B cell (primary cell): ENCODE results near the gene MEF2C. TPM values are rescaled to one million over a fixed set of nuclear protein-coding genes. Genes with fewer than 3 reads are reported as not detected.

Experiments used
- ATAC-seq: fragments of 200-7000 bp; cut with Tn5 transposase; one replicate; pipeline ENCODE4 v1.10.0; 2021; ENCODE audit warnings: low read depth, mild to moderate bottlenecking, moderate number of reproducible peaks, moderate library complexity
- CTCF ChIA-PET: fragments of 350-600 bp; sonication (Branson Sonifier 250); formaldehyde crosslinking; loops from one replicate; lab custom pipeline; 2021; ENCODE audit warnings: antibody characterized with exemption, inconsistent platforms; lab: Charles Lee
- POLR2A ChIA-PET: fragments of 350-600 bp; sonication (Branson Sonifier 250); formaldehyde crosslinking; loops from one replicate; lab custom pipeline; 2021; ENCODE audit warnings: antibody characterized with exemption; lab: Charles Lee
- DNase-seq: peaks from one replicate; pipeline ENCODE4 v3.0.0; 2013
- H2AFZ ChIP-seq: 2 replicates; pipeline ENCODE4 v1.6.1; 2012; ENCODE audit warnings: mild to moderate bottlenecking, low read depth, low read length; ENCODE audit not compliant: insufficient read depth, poor library complexity, severe bottlenecking
- H3K27ac ChIP-seq, 2 donors: 1 replicate in 1 of 2; 2 replicates in 1 of 2; pipeline ENCODE4 v1.5.1; 2012 to 2013; ENCODE audit warnings: low read length in 2 of 2, mild to moderate bottlenecking in 2 of 2, moderate library complexity in 1 of 2
- H3K27me3 ChIP-seq, 4 experiments: fragments of 200-600 bp in 1 of 4; sonication (generic) in 1 of 4; replicated peaks in 1 of 4; 1 replicate in 2 of 4; 2 replicates in 2 of 4; pipeline versions ENCODE4 v1.6.1 to v1.7.0; 2013 to 2016; ENCODE audit warnings: low read length in 3 of 4, mild to moderate bottlenecking in 2 of 4, mixed read lengths in 1 of 4, moderate library complexity in 1 of 4; ENCODE audit not compliant: insufficient read depth in 4 of 4, control insufficient read depth in 3 of 4; ENCODE audit errors: control extremely low read depth in 1 of 4
- H3K36me3 ChIP-seq, 2 experiments: replicated peaks in 1 of 2; 1 replicate in 1 of 2; 2 replicates in 1 of 2; pipeline versions ENCODE4 v1.6.1 to v1.7.1; 2013; ENCODE audit warnings: low read length in 1 of 2; ENCODE audit not compliant: insufficient read depth in 2 of 2, control insufficient read depth in 1 of 2; ENCODE audit errors: control extremely low read depth in 1 of 2, extremely low read depth in 1 of 2
- H3K4me1 ChIP-seq, 2 donors: fragments of 200-600 bp in 1 of 2; sonication (generic) in 1 of 2; 1 replicate in 1 of 2; 2 replicates in 1 of 2; pipeline versions ENCODE4 v1.5.1 to v1.6.1; 2013 to 2017; ENCODE audit warnings: low read length in 2 of 2; ENCODE audit not compliant: control insufficient read depth in 2 of 2, insufficient read depth in 2 of 2
- H3K4me2 ChIP-seq: replicated peaks from 2 replicates; pipeline ENCODE3; 2012; ENCODE audit warnings: mild to moderate bottlenecking, low read depth, low read length; ENCODE audit not compliant: poor library complexity, severe bottlenecking
- H3K4me3 ChIP-seq, 5 experiments: fragments of 200-600 bp in 1 of 5; sonication (generic) in 1 of 5; 1 replicate in 3 of 5; 2 replicates in 2 of 5; pipeline versions ENCODE4 v1.5.1 to v1.7.0; 2011 to 2016; ENCODE audit warnings: low read length in 4 of 5, mild to moderate bottlenecking in 4 of 5, low read depth in 2 of 5, control low read depth in 1 of 5, moderate library complexity in 1 of 5; ENCODE audit not compliant: insufficient read depth in 1 of 5; ENCODE audit errors: control extremely low read depth in 1 of 5, extremely low read depth in 1 of 5
- H3K79me2 ChIP-seq: fragments of 200-600 bp; sonication (generic); one replicate; pipeline ENCODE4 v1.6.0; 2016; ENCODE audit warnings: low read length; ENCODE audit not compliant: control insufficient read depth, insufficient read depth
- H3K9ac ChIP-seq: fragments of 200-600 bp; sonication (generic); 2 replicates; pipeline ENCODE4 v1.6.1; 2017; ENCODE audit warnings: mild to moderate bottlenecking, low read length, moderate library complexity
- H3K9me3 ChIP-seq, 3 donors: one replicate each; pipeline versions ENCODE4 v1.6.1 to v1.7.1; 2013; ENCODE audit warnings: low read length in 2 of 3; ENCODE audit not compliant: control insufficient read depth in 2 of 3, insufficient read depth in 1 of 3; ENCODE audit errors: control extremely low read depth in 1 of 3
- H4K20me1 ChIP-seq: 2 replicates; pipeline ENCODE4 v1.6.0; 2012; ENCODE audit warnings: mild to moderate bottlenecking, low read length; ENCODE audit not compliant: insufficient read depth, control insufficient read depth, poor library complexity, severe bottlenecking
- H3K27ac Mint-ChIP-seq: one replicate; pipeline ENCODE4 v1.8.0; 2021; ENCODE audit warnings: mixed read lengths
- H3K27me3 Mint-ChIP-seq: one replicate; pipeline ENCODE4 v1.8.0; 2021; ENCODE audit warnings: mixed read lengths
- H3K4me1 Mint-ChIP-seq: one replicate; pipeline ENCODE4 v1.8.0; 2021; ENCODE audit warnings: mixed read lengths
- H3K4me3 Mint-ChIP-seq: one replicate; pipeline ENCODE4 v1.8.0; 2021; ENCODE audit warnings: mixed read lengths
- H3K9me3 Mint-ChIP-seq: one replicate; pipeline ENCODE4 v1.8.0; 2022; ENCODE audit warnings: mixed read lengths; ENCODE audit not compliant: insufficient read depth
- EZH2 ChIP-seq: IDR thresholded peaks from 2 replicates; pipeline ENCODE4 v1.6.1; 2012; ENCODE audit warnings: borderline replicate concordance, low read depth, mild to moderate bottlenecking, moderate library complexity, low read length; ENCODE audit not compliant: insufficient read depth, poor library complexity, severe bottlenecking
- WGBS: methylation state at CpG from one replicate; pipeline ENCODE4 v1.1.5; 2013; ENCODE audit warnings: missing lambda C conversion rate; ENCODE audit not compliant: insufficient coverage; 5-methylcytosine and 5-hydroxymethylcytosine counted together
- intact Hi-C: fragments of 100-400 bp; cut with micrococcal nuclease; formaldehyde crosslinking; loops from one replicate; pipeline ENCODE4 v1.10.0; 2022
- polyA plus RNA-seq: library from polyadenylated mRNA; depleted of rRNA; stranded (reverse); fragments of >200 nt; gene quantifications from 2 replicates; pipeline ENCODE4 v1.2.3, GENCODE V29; 2012
- total RNA-seq, 2 donors: library from RNA; stranded (reverse); fragments of 120-200 nt in 1 of 2; gene quantifications; 1 replicate in 1 of 2; 2 replicates in 1 of 2; pipeline versions ENCODE4 v1.2.3 to v1.2.4, GENCODE V29; 2013 to 2022
- TF ChIP-seq, protein P1 (sequence below): fragments of 200-600 bp; IDR thresholded peaks from one replicate; pipeline ENCODE4 v1.8.0; 2022; ENCODE audit warnings: antibody characterized with exemption, mild to moderate bottlenecking

Gene MEF2C
- total and polyA plus RNA-seq, 2 donors (not counting 1 experiment from before 2014, with no cell fraction given): 97.4 to 354 TPM

DNA sequence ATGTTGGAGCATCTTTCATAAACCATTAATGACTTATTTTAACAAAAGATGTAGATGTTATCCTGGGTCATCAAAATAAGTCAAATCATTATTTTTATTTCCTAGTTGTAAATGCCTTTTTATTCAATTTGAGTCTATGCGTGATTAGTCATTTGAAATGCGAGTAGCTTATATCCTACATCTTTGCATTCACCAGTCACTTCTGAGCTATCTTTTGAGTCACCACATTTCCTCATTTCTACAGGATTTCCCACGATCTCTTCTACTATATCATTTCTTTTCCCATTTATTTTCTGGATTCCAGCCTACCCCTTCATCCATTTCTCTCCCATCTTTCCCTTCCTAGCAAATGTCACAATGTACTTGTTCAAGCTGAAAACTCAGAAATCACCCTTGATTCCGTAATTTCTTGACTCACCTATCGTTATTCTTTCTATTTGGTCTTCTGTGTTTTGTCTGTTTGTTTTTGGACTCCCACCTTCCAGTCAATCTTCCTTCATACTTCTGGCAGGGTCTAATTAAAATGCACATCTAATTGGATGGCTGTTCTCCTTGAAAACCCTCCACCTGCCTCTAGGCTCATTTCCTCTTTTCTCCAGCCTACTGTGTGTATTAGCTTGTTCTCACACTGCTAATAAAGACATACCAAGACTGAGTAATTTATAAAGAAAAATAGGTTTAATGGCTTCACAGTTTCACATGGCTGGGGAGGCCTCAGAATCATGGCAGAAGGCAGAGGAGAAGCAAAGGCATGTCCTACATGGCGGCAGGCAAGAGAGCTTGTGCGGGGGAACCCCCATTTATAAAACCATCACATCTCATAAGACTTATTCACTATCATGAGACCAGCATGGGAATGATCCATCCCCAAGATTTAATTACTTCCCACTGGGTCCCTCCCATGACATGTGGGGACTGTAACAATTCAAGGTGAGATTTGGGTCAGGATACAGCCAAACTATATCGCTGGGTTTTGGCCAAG, 112.4 kb downstream of the MEF2C start:
- H3K79me2 ChIP-seq: peaks cover 83% of the 10 kb centered on the region
- peaks cover 4% of the 10 kb centered on the region for H3K9me3 Mint-ChIP-seq
- H3K4me1 Mint-ChIP-seq: peaks cover 61% of the 10 kb centered on the region
- no peak for DNase-seq
- no peaks in the 10 kb centered on the region for H3K9me3 ChIP-seq
- POLR2A ChIA-PET: no interaction called here
- H4K20me1 ChIP-seq: peaks cover 16% of the 10 kb centered on the region
- no peak for TF ChIP-seq EZH2
- TF ChIP-seq, protein P1, sequence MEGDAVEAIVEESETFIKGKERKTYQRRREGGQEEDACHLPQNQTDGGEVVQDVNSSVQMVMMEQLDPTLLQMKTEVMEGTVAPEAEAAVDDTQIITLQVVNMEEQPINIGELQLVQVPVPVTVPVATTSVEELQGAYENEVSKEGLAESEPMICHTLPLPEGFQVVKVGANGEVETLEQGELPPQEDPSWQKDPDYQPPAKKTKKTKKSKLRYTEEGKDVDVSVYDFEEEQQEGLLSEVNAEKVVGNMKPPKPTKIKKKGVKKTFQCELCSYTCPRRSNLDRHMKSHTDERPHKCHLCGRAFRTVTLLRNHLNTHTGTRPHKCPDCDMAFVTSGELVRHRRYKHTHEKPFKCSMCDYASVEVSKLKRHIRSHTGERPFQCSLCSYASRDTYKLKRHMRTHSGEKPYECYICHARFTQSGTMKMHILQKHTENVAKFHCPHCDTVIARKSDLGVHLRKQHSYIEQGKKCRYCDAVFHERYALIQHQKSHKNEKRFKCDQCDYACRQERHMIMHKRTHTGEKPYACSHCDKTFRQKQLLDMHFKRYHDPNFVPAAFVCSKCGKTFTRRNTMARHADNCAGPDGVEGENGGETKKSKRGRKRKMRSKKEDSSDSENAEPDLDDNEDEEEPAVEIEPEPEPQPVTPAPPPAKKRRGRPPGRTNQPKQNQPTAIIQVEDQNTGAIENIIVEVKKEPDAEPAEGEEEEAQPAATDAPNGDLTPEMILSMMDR: no peak
- H3K4me3 ChIP-seq: no peak overlapping the region
- H3K4me1 ChIP-seq: peaks cover 13 to 15% of the 10 kb centered on the region in 2 donors
- CTCF ChIA-PET: interaction anchor here (7.6 kb wide), 1 partner anchor 41 kb away, joined by 50 read pairs; no protein-coding TSS in a partner anchor
- peaks cover 4 to 80% of the 10 kb centered on the region in 2 experiments for H3K36me3 ChIP-seq
- intact Hi-C loops: no loop called here
- H3K4me2 ChIP-seq: no peak overlapping the region
- H3K9ac ChIP-seq: no peak overlapping the region
- no peaks in the 10 kb centered on the region for H3K27me3 Mint-ChIP-seq
- ATAC-seq: no peak
- no peak overlapping the region for H3K4me3 Mint-ChIP-seq
- H3K27me3 ChIP-seq: no peaks in the 10 kb centered on the region
- H3K27ac Mint-ChIP-seq: peak overlapping the region; percentile 72
- 68% methylated on average over 3 of the region's 8 CpGs for WGBS
- no peak overlapping the region for H2AFZ ChIP-seq
- peak overlapping the region in 1 of 2 donors; percentile 62 for H3K27ac ChIP-seq

DNA sequence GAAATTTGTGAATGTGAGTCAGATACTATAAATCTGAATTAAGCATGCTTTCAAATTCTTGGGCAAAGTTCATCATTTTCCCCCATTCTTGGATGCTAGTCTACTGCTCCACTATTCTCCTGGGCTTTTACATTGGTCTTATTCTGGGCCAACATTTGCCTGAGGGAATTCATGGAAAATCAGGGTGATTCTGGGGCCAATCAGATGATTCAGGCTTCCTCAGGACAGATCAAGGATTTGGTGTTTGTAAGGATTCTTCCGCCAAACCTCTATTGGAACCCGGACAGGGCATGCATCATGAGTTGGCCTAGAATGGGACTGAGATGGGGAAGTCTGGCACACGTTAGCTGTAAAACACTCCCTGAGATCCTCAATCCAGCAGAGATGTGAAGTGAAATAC, 113.8 kb downstream of the MEF2C start:
- no peaks in the 10 kb centered on the region for H3K27me3 Mint-ChIP-seq
- H3K4me3 ChIP-seq: no peak overlapping the region
- ATAC-seq: no peak
- ChIA-PET POLR2A (no interaction called here), CTCF (interaction anchor here (1.7 to 7.6 kb wide), 2 partner anchors 14 to 39 kb away, joined by 5 to 50 read pairs; no protein-coding TSS in a partner anchor)
- 100% methylated on average over 1 of the region's 3 CpGs for WGBS
- H2AFZ ChIP-seq: no peak overlapping the region
- H3K79me2 ChIP-seq: peaks cover 83% of the 10 kb centered on the region
- H4K20me1 ChIP-seq: peaks cover 8% of the 10 kb centered on the region
- peaks cover 4% of the 10 kb centered on the region for H3K9me3 Mint-ChIP-seq
- H3K27me3 ChIP-seq: no peaks in the 10 kb centered on the region
- H3K4me1 Mint-ChIP-seq: peaks cover 60% of the 10 kb centered on the region
- no peak for DNase-seq
- intact Hi-C loops: no loop called here
- H3K27ac Mint-ChIP-seq: peak overlapping the region; percentile 61
- no peaks in the 10 kb centered on the region for H3K9me3 ChIP-seq
- H3K9ac ChIP-seq: no peak overlapping the region
- H3K27ac ChIP-seq: peak overlapping the region in 1 of 2 donors; percentile 44
- peaks cover 4 to 80% of the 10 kb centered on the region in 2 experiments for H3K36me3 ChIP-seq
- TF ChIP-seq, protein P1: no peak
- TF ChIP-seq EZH2: no peak
- H3K4me1 ChIP-seq: peaks cover 13 to 15% of the 10 kb centered on the region in 2 donors
- H3K4me2 ChIP-seq: no peak overlapping the region
- H3K4me3 Mint-ChIP-seq: no peak overlapping the region
